Activated naive CD8-positive, alpha-beta T cell (primary cell): ENCODE data around the gene LTBP2.
A peak's percentile ranks its signal among the peaks of the same experiment; 100 is the strongest.

ENCODE experiments used
- H3K27ac Mint-ChIP-seq: one replicate; pipeline ENCODE4 v1.8.0; 2021; ENCODE audit warnings: mixed read lengths
- H3K27me3 Mint-ChIP-seq: one replicate; pipeline ENCODE4 v1.8.0; 2021; ENCODE audit warnings: mixed read lengths
- H3K36me3 Mint-ChIP-seq: one replicate; pipeline ENCODE4 v1.8.0; 2021; ENCODE audit warnings: mixed read lengths
- H3K4me1 Mint-ChIP-seq: one replicate; pipeline ENCODE4 v1.8.0; 2021; ENCODE audit warnings: low read depth, mixed read lengths
- H3K4me3 Mint-ChIP-seq: one replicate; pipeline ENCODE4 v1.8.0; 2021; ENCODE audit warnings: mild to moderate bottlenecking, mixed read lengths
- H3K9me3 Mint-ChIP-seq: one replicate; pipeline ENCODE4 v1.8.0; 2021; ENCODE audit warnings: low read depth, mixed read lengths

The LTBP2 gene

DNA sequence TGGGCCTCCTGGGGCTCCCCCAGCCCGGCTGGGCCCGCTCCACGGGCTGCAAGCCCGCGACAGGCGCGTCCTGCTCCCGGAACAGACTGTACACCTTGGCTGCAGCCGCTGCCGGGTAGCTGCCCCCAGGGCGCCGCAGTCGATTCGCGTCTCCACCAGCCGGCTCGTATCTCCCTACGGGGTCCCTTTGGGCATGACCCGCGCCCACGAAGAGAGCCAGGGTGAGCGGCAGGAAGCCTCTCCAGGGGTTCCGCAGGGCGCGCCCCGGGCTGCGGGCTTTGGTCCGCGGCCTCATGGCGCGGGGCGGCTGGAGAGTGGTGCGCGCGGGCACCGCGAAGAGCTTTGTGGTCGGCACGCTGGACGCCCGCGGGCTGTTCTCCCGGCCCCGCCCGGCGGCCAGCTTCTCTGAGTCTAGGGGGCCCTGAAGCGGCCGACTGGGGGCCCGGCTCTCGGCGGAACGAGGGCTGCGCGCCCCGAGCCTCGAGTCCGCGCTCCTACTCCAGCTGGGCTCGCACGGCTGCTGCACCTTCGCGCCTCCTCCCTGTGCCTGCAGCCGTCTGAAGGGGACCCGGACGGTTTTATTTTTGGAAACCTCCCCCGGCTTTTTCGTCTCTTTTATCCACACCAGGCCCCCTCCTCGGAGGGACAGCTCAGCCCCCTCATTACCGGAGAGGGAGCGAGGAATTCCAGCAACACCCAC is at the start of gene LTBP2:
Gene LTBP2, minus strand, starts transcription at position 588 of the 700 bp plus-strand sequence. Its CDS starts 293 bp downstream, at position 295.
- Mint-ChIP-seq H3K36me3 (no peaks in the 10 kb centered on the region), H3K27me3 (no peaks in the 10 kb centered on the region), H3K4me3 (peak within 1 kb of the TSS; percentile 73), H3K4me1 (peaks cover 43% of the 10 kb centered on the region), H3K9me3 (no peaks in the 10 kb centered on the region), H3K27ac (no peak within 1 kb of the TSS)

DNA sequence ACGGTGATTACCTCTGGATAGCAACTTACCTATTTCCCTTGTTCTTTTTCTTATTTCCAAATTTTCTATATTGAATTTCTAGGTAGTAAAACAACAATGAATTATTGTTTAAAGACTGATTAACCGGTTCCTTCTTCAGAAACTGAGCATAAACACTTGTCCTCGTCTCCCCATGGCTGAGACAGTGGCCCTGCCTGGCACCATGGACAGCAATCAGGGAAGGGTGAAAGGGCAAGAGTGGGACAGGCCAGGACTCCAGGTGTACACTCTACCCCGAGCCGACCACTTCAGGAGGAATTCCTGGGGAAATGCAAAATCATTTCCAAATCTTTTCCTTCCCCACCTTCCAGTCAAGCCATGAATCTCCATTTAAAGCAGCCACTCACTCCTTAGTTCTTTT is 48.8 kb upstream of the LTBP2 start:
- H3K27ac Mint-ChIP-seq = no peak overlapping the region
- peaks cover 12% of the 10 kb centered on the region for H3K36me3 Mint-ChIP-seq
- H3K27me3 Mint-ChIP-seq = no peaks in the 10 kb centered on the region
- no peak overlapping the region for H3K4me3 Mint-ChIP-seq
- no peaks in the 10 kb centered on the region for H3K9me3 Mint-ChIP-seq
- H3K4me1 Mint-ChIP-seq = no peaks in the 10 kb centered on the region

DNA sequence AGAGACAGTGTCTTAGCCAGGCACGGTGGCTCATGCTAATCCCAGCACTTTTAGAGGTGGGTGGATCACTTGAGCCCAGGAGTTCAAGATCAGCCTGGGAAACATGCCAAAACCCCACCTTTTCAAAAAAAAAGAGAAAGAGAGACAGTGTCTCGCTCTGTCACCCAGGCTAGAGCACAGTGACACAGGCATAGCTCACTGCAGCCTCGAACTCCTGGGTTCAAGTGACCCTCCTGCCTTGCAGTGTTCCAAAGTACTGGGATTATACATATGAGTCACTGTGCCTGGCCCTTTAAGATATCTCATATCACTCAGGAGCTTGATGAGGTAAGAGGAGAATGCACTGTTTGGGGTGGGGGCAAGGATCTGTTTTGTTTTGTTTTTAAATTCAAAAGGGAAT is 48.1 kb upstream of the LTBP2 start:
- Mint-ChIP-seq H3K27ac (no peak overlapping the region), H3K36me3 (peaks cover 10% of the 10 kb centered on the region), H3K4me1 (no peaks in the 10 kb centered on the region), H3K9me3 (no peaks in the 10 kb centered on the region), H3K4me3 (no peak overlapping the region), H3K27me3 (no peaks in the 10 kb centered on the region)

DNA sequence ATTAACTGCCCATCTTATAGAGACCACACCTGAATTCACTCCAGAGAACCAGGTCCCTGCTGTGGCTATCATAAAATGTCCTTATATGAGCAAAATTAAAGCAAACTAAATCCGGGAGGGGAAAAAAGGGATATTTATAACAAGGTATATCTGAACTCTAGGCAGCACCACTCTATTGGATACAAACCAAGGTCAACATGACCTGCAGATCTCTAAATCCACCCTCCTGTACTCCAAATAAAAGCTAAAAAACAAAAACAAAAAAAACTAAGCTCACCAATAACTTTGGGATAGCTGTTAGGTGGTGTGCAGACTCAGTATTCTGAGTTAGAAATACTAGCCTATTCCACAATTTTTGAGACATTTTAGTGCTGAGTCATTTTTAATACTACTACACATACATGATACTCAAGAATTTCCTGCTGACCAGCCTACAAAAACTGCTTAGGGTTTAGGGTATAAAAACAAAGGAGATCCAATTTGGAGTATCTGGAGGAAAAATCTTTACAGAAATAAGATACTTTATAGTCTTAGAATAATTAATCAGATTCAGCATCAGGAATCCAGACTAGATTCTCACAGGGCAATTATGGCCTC is 46.6 kb upstream of the LTBP2 start:
- Mint-ChIP-seq H3K4me3 (no peak overlapping the region), H3K36me3 (peaks cover 9% of the 10 kb centered on the region), H3K9me3 (no peaks in the 10 kb centered on the region), H3K27me3 (no peaks in the 10 kb centered on the region), H3K27ac (no peak overlapping the region), H3K4me1 (no peaks in the 10 kb centered on the region)

DNA sequence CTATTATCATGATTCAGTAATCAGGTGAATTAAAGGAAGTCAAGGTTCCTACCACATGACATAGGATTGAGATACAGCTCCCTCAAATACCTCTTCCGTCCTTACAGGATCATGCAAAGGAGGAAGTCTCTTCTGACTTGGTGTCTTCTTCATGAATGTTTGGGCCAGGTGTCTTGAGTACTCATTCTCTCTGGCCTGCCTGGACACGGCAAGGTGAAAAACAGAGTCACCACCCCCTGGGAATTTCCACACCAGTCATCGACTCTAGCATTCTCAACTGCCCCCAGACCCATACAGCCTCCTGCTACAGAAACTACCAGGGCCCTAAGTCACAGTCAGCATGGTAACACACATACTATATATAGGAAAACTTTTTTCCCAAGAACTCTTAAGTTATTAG is 44.9 kb upstream of the LTBP2 start:
- Mint-ChIP-seq H3K27me3 (no peaks in the 10 kb centered on the region), H3K27ac (no peak overlapping the region), H3K36me3 (peaks cover 7% of the 10 kb centered on the region), H3K4me3 (no peak overlapping the region), H3K9me3 (no peaks in the 10 kb centered on the region), H3K4me1 (no peaks in the 10 kb centered on the region)

DNA sequence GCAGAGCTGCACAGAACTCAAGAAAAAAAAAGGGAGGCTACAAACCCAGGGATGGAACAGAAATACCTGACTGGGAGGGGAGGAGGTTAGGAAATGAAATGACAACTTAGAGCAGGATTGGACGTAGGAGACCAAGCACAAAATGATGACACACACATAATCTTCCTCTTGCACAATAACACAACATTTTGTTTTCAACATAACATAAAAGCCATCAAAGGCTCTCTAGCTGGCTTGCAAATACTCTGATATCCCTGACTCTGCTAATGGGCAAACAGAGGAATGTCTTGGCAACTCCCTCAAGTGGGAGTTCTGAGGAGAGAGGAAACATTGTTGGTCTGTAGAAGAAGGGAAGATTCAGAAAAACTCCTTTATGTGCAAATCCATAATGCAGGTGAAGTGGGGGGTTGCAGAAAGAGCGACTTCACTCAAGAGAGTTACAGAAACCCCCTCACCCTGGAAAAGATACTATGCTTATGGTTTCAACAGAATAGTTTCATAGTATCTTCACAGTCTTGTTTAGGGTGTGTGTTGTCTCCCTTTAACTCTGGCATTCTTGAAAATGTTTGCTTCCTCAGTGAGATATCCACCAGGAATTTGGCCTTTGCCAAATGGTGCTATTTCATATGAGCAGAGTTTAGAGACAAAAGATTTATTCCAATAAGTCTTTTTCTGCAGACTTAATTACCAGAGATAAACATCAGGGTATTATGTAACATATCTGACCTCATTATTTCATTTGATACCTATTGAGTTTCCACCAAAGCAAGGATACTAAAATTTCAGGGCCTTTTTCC is 43.8 kb upstream of the LTBP2 start:
- Mint-ChIP-seq H3K36me3 (peaks cover 2% of the 10 kb centered on the region), H3K27ac (no peak overlapping the region)

DNA sequence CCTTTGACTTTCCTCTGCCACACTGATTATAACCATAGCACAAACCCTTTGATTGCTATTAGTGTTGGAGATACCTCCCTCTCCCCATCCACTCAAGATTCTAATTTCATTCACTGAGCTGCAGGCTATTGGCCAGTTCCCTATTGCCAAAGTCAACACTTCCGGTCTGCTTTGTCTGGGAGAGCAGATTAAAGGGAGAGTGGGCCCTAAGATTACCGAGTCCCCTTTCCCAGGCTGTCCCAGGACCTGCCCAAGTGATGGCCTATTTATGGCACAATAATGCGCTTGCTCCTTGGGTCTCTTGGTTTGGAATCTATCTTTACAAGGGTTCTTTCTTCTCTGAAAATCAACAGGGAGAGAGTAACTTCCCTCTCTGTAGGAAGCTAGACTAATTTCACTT is 42.9 kb upstream of the LTBP2 start:
- H3K27ac Mint-ChIP-seq = no peak overlapping the region
- no peaks in the 10 kb centered on the region for H3K9me3 Mint-ChIP-seq
- no peak overlapping the region for H3K4me3 Mint-ChIP-seq
- peaks cover 3% of the 10 kb centered on the region for H3K4me1 Mint-ChIP-seq
- H3K36me3 Mint-ChIP-seq = peaks cover 2% of the 10 kb centered on the region
- H3K27me3 Mint-ChIP-seq = no peaks in the 10 kb centered on the region

More for the DNA sequence above, 43.8 kb upstream of the LTBP2 start:
- no peaks in the 10 kb centered on the region for H3K9me3 Mint-ChIP-seq
- no peaks in the 10 kb centered on the region for H3K27me3 Mint-ChIP-seq
- no peak overlapping the region for H3K4me3 Mint-ChIP-seq
- peaks cover 3% of the 10 kb centered on the region for H3K4me1 Mint-ChIP-seq

DNA sequence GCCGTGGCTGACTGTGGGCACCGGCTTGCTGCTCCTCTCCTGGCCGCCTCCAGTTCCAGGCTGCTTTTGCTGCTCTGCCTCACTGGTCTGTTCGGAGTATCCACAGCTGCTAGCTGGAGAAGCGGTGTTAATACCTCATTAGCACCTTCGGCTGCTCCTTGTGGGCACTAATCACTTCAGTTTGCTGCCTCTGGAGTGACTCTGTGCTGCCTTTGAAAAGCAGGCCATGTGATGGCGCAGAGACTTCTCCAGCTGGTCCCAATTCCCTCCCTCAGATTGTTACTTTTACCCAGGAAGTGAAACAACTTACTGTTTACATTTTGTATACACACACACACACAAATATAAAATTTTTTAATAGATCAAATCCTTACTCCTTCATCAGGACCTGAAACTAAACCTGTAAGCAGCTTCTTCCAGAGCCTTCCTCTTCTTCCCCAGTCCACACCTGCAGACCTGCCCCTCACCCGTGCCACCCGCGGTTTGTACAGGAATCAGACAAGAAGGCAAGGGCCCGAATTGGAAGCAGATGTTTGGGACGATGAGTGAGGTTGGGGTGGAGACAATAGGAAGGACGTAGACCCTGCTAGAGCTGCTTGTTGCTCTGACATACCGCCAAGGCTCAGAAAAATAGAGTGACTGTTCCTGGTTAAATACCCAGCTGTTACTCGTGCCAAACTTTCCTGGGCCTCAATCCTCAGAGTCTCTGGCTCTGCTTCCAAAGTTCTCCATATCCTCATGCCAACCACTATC is 41.5 kb upstream of the LTBP2 start:
- H3K36me3 Mint-ChIP-seq = peaks cover 2% of the 10 kb centered on the region
- H3K4me1 Mint-ChIP-seq = peaks cover 3% of the 10 kb centered on the region
- H3K27ac Mint-ChIP-seq = no peak overlapping the region
- no peaks in the 10 kb centered on the region for H3K9me3 Mint-ChIP-seq
- no peaks in the 10 kb centered on the region for H3K27me3 Mint-ChIP-seq
- H3K4me3 Mint-ChIP-seq = no peak overlapping the region

DNA sequence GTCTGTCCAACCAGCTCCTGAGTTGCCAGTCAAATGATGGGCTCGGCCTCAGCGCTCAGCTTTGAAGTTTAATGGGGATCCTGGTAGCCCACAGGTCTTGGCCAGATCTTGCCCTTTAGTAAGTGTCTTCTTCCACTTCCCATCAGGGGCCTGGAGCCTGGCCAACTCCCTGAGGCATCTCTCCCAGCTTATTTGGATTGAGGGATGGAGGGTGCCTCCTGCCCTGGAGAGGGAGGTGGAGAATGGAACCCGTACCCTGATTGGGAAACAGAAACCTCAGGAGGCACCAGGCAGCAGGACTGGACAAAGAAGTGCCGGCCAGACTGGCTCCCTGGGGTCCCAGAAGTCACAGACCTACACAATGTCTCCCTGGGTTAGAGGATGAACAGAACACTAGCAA is 40.5 kb upstream of the LTBP2 start:
- H3K9me3 Mint-ChIP-seq = no peaks in the 10 kb centered on the region
- no peaks in the 10 kb centered on the region for H3K27me3 Mint-ChIP-seq
- H3K4me1 Mint-ChIP-seq = peaks cover 3% of the 10 kb centered on the region
- peak overlapping the region; percentile 50 for H3K27ac Mint-ChIP-seq
- H3K36me3 Mint-ChIP-seq = peaks cover 2% of the 10 kb centered on the region
- no peak overlapping the region for H3K4me3 Mint-ChIP-seq

DNA sequence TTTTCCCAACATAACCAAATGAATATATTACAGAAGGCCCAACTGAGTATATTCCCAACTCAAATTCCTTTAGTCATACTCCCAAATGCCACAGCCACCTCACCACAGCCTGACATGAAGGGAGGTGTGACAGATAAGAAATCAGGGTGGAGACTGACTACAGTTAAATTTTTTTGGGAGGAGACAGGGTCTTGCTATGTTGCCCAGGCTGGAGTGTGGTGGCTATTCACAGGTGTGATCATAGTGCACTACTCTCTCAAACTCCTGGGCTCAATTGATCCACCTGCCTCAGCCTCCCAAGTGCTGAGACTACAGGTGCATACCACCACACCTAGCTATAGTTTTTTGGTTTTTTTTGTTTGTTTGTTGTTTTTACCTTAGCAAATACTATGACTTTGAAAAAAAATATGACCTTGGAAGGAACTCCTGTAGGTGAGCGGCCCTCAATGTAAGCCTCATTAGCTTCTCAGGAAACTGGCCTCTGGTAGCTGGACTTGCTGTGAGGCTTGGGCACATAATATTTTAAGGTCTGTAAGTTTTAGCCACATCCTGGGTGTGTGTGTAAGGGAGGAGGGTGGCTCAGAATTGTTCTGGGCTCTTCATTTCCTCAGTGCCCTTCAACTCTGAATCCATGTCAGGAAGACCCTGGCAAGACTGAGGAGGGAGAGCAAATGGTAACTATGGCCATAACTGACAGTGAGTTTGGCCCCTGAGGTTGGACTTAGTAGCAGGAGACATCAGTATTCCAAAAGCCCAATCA is 39.1 kb upstream of the LTBP2 start:
- H3K9me3 Mint-ChIP-seq = no peaks in the 10 kb centered on the region
- H3K4me3 Mint-ChIP-seq = no peak overlapping the region
- H3K36me3 Mint-ChIP-seq = no peaks in the 10 kb centered on the region
- peak overlapping the region; percentile 16 for H3K27ac Mint-ChIP-seq
- H3K4me1 Mint-ChIP-seq = peaks cover 3% of the 10 kb centered on the region
- no peaks in the 10 kb centered on the region for H3K27me3 Mint-ChIP-seq

DNA sequence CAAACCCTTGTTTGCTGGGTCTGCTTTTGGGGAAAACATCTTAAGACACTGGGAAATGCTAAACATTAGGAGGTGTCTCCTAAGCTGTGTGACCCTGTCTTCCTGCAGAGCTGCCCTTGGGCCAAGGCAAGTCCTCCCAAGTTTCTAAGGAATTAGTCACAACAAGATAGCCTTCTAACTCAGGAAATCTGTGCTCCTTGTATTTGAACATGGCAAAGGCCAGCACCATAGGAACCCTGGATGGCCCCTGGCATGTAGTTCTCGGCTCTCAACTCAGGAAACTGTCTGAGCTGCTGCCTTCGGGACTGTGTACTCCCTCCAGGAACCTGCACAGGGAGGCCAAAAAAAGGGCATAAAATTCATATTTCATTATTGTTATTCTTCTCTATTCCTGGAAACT is 37.6 kb upstream of the LTBP2 start:
- peaks cover 3% of the 10 kb centered on the region for H3K4me1 Mint-ChIP-seq
- no peaks in the 10 kb centered on the region for H3K9me3 Mint-ChIP-seq
- H3K4me3 Mint-ChIP-seq = no peak overlapping the region

DNA sequence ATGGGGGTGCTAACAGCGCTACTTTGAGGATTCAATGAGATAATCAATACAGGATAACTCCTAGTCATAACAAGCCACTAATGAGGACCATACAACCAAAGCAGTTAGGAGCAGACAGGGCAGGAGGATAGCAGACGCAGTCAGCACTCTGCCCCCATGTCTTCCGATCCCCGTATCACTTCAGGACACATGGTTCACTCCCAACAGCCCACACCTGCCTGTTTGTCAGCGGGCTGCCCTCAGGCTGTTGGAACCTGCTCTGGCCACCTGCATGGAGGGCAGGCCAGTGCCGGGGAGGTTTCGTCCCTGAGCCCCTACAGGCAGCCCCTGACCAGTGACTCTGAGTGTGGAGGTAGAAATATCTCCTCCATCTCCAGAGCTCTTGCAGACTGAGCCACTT is 37.1 kb upstream of the LTBP2 start:
- Mint-ChIP-seq H3K27ac (no peak overlapping the region), H3K36me3 (no peaks in the 10 kb centered on the region), H3K27me3 (no peaks in the 10 kb centered on the region)

More for the DNA sequence above, 37.6 kb upstream of the LTBP2 start:
- Mint-ChIP-seq H3K36me3 (no peaks in the 10 kb centered on the region), H3K27me3 (no peaks in the 10 kb centered on the region), H3K27ac (no peak overlapping the region)

DNA sequence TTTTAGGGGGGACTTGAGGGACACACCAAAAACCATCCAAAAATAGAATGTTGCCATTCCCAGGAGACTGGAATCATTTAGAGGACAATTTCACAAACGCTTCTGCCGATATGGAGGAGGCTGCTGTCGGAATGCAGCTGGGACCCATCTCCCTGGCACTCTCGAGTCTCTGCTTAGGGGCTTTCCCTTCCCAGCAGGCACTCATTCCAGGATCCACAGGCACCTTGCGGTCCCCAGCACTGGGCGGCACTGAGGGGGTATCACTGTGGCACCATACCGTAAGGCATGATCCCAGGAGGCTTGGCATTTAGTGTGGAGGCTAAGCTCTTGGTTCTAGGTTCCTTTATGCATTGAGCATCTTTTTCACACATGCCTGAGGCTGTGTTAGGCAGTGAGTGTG is 36.6 kb upstream of the LTBP2 start:
- no peaks in the 10 kb centered on the region for H3K36me3 Mint-ChIP-seq
- H3K27ac Mint-ChIP-seq = no peak overlapping the region
- H3K4me3 Mint-ChIP-seq = no peak overlapping the region
- H3K4me1 Mint-ChIP-seq = peaks cover 3% of the 10 kb centered on the region
- no peaks in the 10 kb centered on the region for H3K27me3 Mint-ChIP-seq
- H3K9me3 Mint-ChIP-seq = no peaks in the 10 kb centered on the region

More for the DNA sequence above, 37.1 kb upstream of the LTBP2 start:
- H3K4me3 Mint-ChIP-seq = no peak overlapping the region
- H3K9me3 Mint-ChIP-seq = no peaks in the 10 kb centered on the region
- H3K4me1 Mint-ChIP-seq = peaks cover 3% of the 10 kb centered on the region

DNA sequence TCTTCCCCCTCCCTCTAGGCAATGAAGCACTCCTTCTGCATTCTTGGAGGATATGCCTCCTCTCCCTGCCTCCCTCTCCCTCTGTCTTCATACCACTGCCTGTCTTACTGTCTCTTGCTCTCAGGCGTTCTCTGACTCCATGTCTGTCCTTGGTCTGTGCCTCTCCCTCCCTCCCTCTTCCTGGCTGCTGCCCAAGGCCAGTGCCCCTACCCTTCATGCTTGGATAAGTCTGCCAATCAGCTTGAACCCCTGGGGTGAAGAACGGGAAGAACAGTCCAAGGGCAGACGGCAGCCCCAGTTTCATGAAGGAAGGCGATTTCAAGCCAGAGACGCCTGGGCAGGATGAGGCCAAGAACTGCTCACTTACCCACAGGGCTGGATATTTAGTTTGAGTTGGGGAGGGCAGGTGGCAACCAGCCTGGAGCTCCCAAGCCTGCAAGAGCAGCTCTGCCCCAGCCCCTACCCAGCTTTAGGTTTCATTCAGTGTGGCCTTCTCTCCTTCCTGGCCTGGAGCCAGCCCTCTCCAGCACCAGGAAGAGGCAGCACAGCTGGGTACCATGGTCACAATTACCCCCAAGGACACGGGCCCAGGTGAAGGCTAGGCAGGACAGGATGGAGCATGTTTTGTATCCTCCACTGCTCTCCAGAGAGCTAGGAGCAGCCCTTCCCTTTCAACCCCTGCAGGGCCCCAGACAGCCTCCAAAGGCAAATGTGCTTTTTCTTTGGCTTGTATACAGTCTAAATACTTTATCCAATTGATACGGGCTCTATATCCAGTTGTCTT is 35.8 kb upstream of the LTBP2 start:
- H3K27me3 Mint-ChIP-seq = no peaks in the 10 kb centered on the region
- H3K36me3 Mint-ChIP-seq = no peaks in the 10 kb centered on the region
- H3K4me1 Mint-ChIP-seq = peaks cover 3% of the 10 kb centered on the region
- no peak overlapping the region for H3K27ac Mint-ChIP-seq
- no peak overlapping the region for H3K4me3 Mint-ChIP-seq
- H3K9me3 Mint-ChIP-seq = no peaks in the 10 kb centered on the region
